ENCODE results near the gene LENEP. TPM values are rescaled to one million over a fixed set of nuclear protein-coding genes. Genes with fewer than 3 reads are reported as not detected.

Gene LENEP
- total RNA-seq, 1 experiment from 2014 or later, result 0.42 TPM

GRCh38 chr1:154954541-154954940, 38.8 kb upstream of the LENEP start:
- no TSS peak for BruUV-seq (replicated peaks)
- no peak overlapping the region for H3K4me2 ChIP-seq (ENCODE audit: low read length)
- RAD21 ChIA-PET (ENCODE audit: low non-redundant PET in 1 of 2, low total read pairs in 2 of 2, uncharacterized antibody in 2 of 2, unreplicated experiment in 2 of 2), result no interaction called here
- H3K9me3 ChIP-seq (ENCODE audit: control insufficient read depth in 1 of 2, insufficient read depth in 1 of 2, low read depth in 1 of 2, low read length in 2 of 2), result no peaks in the 10 kb centered on the region
- H3K79me2 ChIP-seq (ENCODE audit: insufficient read depth, low read length), result no peaks in the 10 kb centered on the region; the same call in 1 of the 2 replicates
- no peaks in the 10 kb centered on the region for H3K27me3 ChIP-seq (ENCODE audit: insufficient read depth, low read length)
- intact Hi-C loops (cut with micrococcal nuclease), result no loop called here
- CTCF ChIA-PET, result no interaction called here
- H3K4me1 ChIP-seq (ENCODE audit: control insufficient read depth in 1 of 2, insufficient read depth in 2 of 2, low read length in 2 of 2), result peaks cover 14 to 32% of the 10 kb centered on the region in 2 experiments
- no peak overlapping the region for H3K4me3 ChIP-seq (replicated peaks in 1 of 2; ENCODE audit: low read depth in 1 of 2, low read length in 2 of 2)
- peaks cover 3 to 10% of the 10 kb centered on the region in 2 experiments; a peak in 2 of 4 replicates for H3K36me3 ChIP-seq (ENCODE audit: control insufficient read depth in 1 of 2, insufficient read depth in 2 of 2, low read length in 2 of 2)
- no peak overlapping the region for H2AFZ ChIP-seq (ENCODE audit: low read depth, low read length, poor library complexity, severe bottlenecking)
- no peak overlapping the region for H3K9ac ChIP-seq (ENCODE audit: low read length)
- POLR2A ChIA-PET, result no interaction called here
- H4K20me1 ChIP-seq (ENCODE audit: insufficient read depth), result no peaks in the 10 kb centered on the region
- DNase-seq (ENCODE audit: low read depth, low spot score) (no peak), ATAC-seq (no peak)
- TF ChIP-seq REST (IDR thresholded peaks at IDR 0.05; ENCODE audit: low read depth) (no peak), CBX3 (IDR thresholded peaks at IDR 0.05; ENCODE audit: low read depth) (no peak), EGR1 (IDR thresholded peaks at IDR 0.05; ENCODE audit: low read depth) (no peak), ELF1 (IDR thresholded peaks at IDR 0.05; ENCODE audit: borderline replicate concordance, low read depth) (no peak), YY1 (IDR thresholded peaks at IDR 0.05; ENCODE audit: extremely low read depth, insufficient replicate concordance, low read depth, low read length) (no peak), ZNF274 (IDR thresholded peaks at IDR 0.05; ENCODE audit: low read depth, low read length) (no peak), SRF (IDR thresholded peaks at IDR 0.05; ENCODE audit: low read depth) (no peak), POLR2AphosphoS5 (IDR thresholded peaks at IDR 0.05; ENCODE audit: low read depth, low read length) (no peak), POLR2A (IDR thresholded peaks at IDR 0.05; ENCODE audit: borderline replicate concordance, extremely low read depth, insufficient read depth, insufficient read length) (no peak), ZFX (IDR thresholded peaks at IDR 0.05) (no peak), EZH2phosphoT487 (IDR thresholded peaks at IDR 0.05; ENCODE audit: borderline replicate concordance) (no peak), TCF7L2 (IDR thresholded peaks at IDR 0.05; ENCODE audit: borderline replicate concordance, extremely low read depth, insufficient read depth, insufficient read length) (no peak), JUND (IDR thresholded peaks at IDR 0.05) (no peak), SP1 (IDR thresholded peaks at IDR 0.05; ENCODE audit: low read depth) (no peak), SIN3A (IDR thresholded peaks at IDR 0.05; ENCODE audit: low read depth) (no peak), RAD21 (IDR thresholded peaks at IDR 0.05; ENCODE audit: low read depth) (no peak)
- TF ChIP-seq, protein P1, sequence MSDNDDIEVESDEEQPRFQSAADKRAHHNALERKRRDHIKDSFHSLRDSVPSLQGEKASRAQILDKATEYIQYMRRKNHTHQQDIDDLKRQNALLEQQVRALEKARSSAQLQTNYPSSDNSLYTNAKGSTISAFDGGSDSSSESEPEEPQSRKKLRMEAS (IDR thresholded peaks at IDR 0.05), result no peak
- TF ChIP-seq, protein P2, sequence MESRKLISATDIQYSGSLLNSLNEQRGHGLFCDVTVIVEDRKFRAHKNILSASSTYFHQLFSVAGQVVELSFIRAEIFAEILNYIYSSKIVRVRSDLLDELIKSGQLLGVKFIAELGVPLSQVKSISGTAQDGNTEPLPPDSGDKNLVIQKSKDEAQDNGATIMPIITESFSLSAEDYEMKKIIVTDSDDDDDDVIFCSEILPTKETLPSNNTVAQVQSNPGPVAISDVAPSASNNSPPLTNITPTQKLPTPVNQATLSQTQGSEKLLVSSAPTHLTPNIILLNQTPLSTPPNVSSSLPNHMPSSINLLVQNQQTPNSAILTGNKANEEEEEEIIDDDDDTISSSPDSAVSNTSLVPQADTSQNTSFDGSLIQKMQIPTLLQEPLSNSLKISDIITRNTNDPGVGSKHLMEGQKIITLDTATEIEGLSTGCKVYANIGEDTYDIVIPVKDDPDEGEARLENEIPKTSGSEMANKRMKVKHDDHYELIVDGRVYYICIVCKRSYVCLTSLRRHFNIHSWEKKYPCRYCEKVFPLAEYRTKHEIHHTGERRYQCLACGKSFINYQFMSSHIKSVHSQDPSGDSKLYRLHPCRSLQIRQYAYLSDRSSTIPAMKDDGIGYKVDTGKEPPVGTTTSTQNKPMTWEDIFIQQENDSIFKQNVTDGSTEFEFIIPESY (IDR thresholded peaks at IDR 0.05; ENCODE audit: extremely low read depth, insufficient replicate concordance, low read length), result no peak
- TF ChIP-seq, protein P3, sequence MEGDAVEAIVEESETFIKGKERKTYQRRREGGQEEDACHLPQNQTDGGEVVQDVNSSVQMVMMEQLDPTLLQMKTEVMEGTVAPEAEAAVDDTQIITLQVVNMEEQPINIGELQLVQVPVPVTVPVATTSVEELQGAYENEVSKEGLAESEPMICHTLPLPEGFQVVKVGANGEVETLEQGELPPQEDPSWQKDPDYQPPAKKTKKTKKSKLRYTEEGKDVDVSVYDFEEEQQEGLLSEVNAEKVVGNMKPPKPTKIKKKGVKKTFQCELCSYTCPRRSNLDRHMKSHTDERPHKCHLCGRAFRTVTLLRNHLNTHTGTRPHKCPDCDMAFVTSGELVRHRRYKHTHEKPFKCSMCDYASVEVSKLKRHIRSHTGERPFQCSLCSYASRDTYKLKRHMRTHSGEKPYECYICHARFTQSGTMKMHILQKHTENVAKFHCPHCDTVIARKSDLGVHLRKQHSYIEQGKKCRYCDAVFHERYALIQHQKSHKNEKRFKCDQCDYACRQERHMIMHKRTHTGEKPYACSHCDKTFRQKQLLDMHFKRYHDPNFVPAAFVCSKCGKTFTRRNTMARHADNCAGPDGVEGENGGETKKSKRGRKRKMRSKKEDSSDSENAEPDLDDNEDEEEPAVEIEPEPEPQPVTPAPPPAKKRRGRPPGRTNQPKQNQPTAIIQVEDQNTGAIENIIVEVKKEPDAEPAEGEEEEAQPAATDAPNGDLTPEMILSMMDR (IDR thresholded peaks at IDR 0.05 in 2 of 3, conservative IDR thresholded peaks at IDR 0.05 in 1 of 3; ENCODE audit: borderline replicate concordance in 1 of 3, insufficient read depth in 1 of 3, low read depth in 2 of 3, low read length in 2 of 3), result no peak
- TF ChIP-seq, protein P4, sequence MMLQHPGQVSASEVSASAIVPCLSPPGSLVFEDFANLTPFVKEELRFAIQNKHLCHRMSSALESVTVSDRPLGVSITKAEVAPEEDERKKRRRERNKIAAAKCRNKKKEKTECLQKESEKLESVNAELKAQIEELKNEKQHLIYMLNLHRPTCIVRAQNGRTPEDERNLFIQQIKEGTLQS (IDR thresholded peaks at IDR 0.05), result no peak
- no peaks in the 10 kb centered on the region for H3K9me2 ChIP-seq (ENCODE audit: insufficient read depth)
- no peak overlapping the region for H3K27ac ChIP-seq (ENCODE audit: low read depth, low read length)

All from HCT116 (cell line).